HTERT RPE-1 (cell line): ENCODE results near the gene BCAT1.
"Not testable (repeated sequence)": the region's sequence is repeated elsewhere in the genome, so short reads cannot be mapped to it uniquely, and the experiment has no call there.

Experiments
- in situ Hi-C: fragments of 300-500 bp; cut with MboI; formaldehyde crosslinking; loops from 4 replicates; pipeline ENCODE4 v1.14.3; 2020; ENCODE audit warnings: low sequenced_read_pairs

Gene BCAT1

GRCh38 chr12:24820872-24821271 lies 128.0 kb downstream of the BCAT1 start:
- in situ Hi-C loops: no loop called here

DNA sequence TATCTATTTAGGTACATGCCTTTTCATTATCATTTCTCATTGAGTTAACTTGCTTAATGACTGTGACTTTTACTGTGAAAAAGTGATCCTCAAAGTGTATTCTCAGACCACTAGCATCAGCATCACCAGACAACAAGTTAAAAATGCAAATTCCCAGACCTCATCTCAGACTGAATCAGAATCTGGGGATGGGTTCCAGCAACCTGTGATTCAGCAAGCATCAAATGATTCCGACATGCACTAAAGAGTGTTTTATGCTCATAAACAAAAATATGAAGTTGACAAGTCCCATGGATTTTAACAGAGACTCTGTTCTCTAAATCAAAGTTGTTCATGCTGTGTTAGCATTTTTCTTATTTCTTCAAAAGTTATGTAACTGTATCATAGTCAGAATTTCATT lies 130.6 kb downstream of the BCAT1 start:
- in situ Hi-C loops: no loop called here

- in situ Hi-C loops: no loop called here
Observed at GRCh38 chr12:24815114-24815423, 133.8 kb downstream of the BCAT1 start.

- in situ Hi-C loops: no loop called here
Observed at GRCh38 chr12:24814379-24815113, 134.4 kb downstream of the BCAT1 start.

DNA sequence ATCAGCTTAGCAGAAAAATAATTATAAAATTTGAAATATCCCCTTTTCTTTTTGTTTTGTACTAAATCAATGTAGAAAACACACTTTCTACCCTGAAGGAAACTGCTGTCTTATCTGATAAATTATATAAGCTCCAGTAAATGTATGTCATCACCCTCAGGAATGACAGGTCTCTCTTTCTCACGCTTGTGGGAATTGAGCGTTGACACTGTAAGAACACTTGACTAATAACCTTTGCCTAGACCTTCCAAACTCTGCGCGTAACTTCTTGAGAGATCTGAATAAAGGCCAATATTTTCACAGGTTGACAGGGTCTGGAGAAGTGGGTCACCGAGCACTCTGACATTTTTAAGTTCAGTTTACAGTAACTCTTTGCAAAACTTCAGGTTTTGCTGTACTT lies 138.5 kb downstream of the BCAT1 start:
- in situ Hi-C loops: no loop called here

DNA sequence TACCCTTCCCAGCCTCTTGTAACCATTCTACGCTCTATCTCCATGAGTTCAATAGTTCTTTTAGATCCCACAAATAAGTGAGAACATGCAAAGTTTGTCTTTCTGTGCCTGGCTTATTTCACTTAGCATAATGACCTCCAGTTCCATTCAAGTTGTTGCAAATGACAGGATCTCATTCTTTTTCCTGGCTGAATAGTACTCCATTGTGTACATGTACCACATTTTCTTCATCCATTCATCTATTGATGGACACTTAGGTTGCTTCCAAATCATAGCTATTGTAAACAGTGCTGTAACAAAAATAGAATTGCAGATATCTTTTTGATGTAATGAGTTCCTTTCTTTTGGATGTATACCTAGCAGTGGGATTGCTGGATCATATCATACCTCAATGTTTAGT lies 139.6 kb downstream of the BCAT1 start:
- in situ Hi-C loops: not testable (repeated sequence)

GRCh38 chr12:24808651-24809050 lies 140.2 kb downstream of the BCAT1 start:
- in situ Hi-C loops: no loop called here

- in situ Hi-C loops: no loop called here
Observed at GRCh38 chr12:24806386-24806785, 142.5 kb downstream of the BCAT1 start.

- in situ Hi-C loops: no loop called here
Observed at GRCh38 chr12:24803430-24804245, 145.3 kb downstream of the BCAT1 start.

DNA sequence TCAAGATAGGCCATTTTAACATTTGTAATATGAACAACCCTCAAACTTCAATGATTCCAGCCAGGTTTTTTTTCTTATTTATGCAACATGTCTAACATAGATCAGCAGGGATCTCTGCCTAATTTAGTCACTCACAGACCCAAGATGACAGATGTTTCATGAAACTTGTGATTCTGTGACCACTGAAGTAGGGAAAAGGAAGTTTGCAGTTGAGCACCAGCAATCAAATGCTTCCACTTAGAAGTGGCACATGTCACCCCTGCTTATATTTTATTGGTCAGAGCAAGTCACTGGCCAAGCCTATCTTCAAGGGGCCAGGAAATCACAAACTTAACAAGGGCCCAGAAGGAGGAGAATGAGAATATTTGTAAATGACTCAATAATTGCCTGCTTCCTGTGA lies 150.6 kb downstream of the BCAT1 start:
- in situ Hi-C loops: no loop called here

DNA sequence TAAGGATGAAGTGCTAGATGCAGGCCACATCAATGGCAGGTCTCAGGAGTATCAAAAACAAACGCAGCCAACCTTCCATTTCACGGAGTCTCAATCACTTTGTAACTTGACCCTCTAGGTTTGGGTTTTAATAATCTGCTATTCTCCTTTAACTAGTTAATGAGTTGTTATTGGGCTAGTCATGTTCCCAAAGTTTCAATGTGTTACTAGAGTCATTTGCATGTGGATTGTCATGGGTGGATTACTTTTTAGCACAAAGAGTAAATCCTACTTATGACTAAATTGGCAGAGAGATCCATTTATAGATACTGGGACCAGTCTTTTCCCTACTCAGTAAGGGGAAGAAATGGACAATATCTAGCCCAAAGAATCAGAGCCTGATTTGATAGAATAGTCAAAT lies 151.0 kb downstream of the BCAT1 start:
- in situ Hi-C loops: no loop called here

- in situ Hi-C loops: no loop called here
Observed at GRCh38 chr12:24796876-24797275, 152.0 kb downstream of the BCAT1 start.

GRCh38 chr12:24795699-24796347 lies 153.1 kb downstream of the BCAT1 start:
- in situ Hi-C loops: no loop called here

DNA sequence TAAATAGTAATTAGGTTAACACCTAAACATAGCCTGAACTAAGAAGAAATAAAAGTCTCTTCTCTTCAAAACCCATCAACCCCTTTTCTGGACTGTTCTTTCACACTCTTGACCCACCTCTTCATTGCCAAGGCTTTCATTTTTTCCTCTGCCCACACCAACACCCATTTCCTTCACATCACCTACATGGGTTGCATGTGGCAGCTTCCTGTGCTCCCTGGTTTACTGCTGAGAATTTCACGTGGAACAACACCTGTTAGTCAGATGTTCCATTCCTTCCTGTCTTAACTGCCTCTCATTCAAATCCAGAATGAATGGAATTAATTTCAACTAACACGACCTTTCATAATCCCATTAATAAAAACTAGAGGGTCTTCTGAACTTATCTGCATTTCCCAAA lies 157.3 kb downstream of the BCAT1 start:
- in situ Hi-C loops: no loop called here

- in situ Hi-C loops: no loop called here
Observed at GRCh38 chr12:24788886-24789285, 160.0 kb downstream of the BCAT1 start.

GRCh38 chr12:24780697-24781368 lies 168.1 kb downstream of the BCAT1 start:
- in situ Hi-C loops: no loop called here

DNA sequence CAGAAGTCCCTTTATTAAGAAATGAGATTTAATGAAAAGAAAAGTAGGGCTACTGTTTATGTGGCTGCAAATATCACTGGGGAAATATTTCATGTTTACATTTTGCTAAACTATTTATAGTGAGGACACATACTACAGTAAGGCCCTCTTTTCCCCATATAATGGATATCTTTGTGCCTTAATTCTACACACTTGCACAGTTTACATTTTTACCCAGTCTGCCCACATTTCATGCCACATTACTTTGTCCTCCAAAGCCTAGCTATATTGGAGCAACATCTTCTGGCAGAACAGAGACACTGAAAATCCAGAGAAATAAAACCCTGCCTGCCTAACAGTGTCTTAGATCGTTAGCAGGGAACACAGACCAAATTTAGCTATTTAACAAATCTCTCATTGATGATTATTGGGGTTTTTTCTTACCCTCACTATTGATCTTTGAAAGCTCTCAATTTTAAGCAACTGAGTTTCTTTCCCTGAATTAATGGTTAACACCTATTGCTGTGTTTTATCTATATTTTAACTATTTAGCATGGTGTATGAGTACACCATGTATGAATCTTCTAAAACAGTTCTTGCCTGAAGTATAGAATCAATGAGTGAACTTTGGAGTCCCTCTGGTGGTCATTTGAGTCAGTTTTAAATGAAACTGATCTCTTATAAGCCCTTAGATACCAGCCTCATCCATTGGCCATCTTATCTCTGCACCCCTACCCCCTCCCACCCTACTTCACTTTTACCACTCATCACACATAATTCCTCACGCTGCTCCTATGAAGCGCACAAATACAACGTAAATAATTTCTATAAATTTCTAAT lies 170.2 kb downstream of the BCAT1 start:
- in situ Hi-C loops: no loop called here

DNA sequence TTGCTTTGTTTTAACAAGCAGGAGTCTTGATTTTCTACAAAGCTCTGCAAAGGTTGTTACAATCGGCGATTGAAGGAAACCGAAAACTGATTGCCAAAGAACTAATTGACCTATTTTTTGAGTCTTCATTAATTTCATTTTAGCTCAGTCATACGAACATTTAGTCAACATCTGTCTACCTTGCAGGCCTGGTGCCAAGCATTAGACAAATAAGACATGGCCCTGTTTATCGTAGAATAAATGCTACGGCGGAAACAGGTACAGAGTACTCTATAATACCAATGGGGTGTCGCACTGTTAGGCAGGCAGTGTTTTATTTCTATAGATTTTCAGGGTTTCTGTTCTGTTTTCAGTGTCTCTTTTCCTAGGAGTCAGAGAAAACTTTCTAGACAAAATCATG lies 171.5 kb downstream of the BCAT1 start:
- in situ Hi-C loops: no loop called here

DNA sequence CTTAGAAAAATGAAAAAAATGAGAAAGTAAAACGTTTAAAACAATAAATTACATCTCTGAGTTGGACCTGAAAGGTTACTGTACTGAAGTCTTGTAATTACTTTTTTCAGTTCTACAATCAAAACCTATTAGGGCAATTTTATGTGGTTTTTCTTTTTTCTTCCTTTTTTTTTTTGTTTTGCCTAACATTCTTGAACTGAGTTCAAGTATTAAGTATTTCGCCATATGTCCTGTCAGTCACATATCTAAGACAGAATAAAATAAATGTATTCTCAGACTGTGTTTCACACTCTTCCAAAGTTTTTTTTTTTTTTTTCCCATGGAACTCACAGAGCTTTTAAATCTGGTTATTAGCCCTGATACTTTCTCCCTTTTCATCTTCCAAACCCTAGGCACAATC lies 172.0 kb downstream of the BCAT1 start:
- in situ Hi-C loops: no loop called here

DNA sequence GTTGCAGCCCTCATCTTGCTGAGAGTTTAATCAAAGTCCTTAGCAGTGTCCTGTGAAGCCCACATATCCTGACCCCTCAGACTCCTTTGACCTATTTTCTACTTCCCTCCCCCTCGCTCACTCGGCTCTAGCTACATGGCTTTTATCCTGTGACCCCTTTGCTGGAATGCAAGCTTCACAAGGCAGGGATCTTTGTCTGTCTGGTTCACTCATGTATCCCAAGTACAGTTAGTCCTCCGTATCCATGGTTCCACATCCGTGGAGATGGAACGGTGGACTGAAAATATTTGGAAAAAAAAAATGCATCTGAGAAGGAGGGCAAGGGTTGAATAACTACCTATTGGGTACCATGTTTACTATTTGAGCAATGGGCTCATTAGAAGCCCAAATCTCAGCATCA lies 173.8 kb downstream of the BCAT1 start:
- in situ Hi-C loops: no loop called here

DNA sequence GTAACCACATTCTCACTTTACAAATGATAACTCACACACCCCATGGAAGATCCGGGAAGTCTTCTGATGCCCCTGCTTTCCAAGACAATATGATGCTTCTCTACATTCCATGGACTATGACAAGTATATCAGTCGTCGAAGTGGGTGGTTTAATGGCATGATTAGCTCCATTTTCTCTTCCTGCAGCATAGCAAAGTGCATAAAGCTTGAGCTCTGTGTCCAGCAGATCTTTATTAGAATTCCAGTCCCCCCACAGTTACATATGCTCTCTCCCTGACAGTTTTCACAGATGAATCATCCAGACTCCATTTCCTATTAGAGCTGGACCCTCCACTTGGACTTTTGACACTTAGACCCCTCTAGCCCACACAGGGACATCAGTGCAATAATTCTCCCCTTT lies 174.9 kb downstream of the BCAT1 start:
- in situ Hi-C loops: no loop called here
